GM12878 (cell line): ENCODE data around the gene TRIM8. TPM values are rescaled to one million over a fixed set of nuclear protein-coding genes. Genes with fewer than 3 reads are reported as not detected.
"Not testable (repeated sequence)": the region's sequence is repeated elsewhere in the genome, so short reads cannot be mapped to it uniquely, and the experiment has no call there.

Experiments
- ATAC-seq: fragments of 200-7000 bp; cut with Tn5 transposase; 3 replicates; pipeline ENCODE4 v1.9.1; 2020; ENCODE audit warnings: mild to moderate bottlenecking, moderate library complexity
- BruUV-seq: library from RNA; stranded (reverse); fragments of 400-500 nt; replicated peaks from 2 replicates; lab custom pipeline; 2021; lab: Mats Ljungman, UMichigan
- CTCF ChIA-PET: fragments of 300-600 bp; sonication (Branson Sonifier 250); formaldehyde crosslinking; extraction: SDS; loops from one replicate; lab custom pipeline; 2021; ENCODE audit warnings: inconsistent platforms; lab: Yijun Ruan, JAX
- POLR2A ChIA-PET: fragments of 350-600 bp; formaldehyde crosslinking; extraction: SDS; loops from one replicate; lab custom pipeline; 2021; ENCODE audit warnings: inconsistent platforms; lab: Charles Lee
- RAD21 ChIA-PET: fragments of 300-600 bp; sonication (Branson Sonifier 250); formaldehyde crosslinking; loops from one replicate; lab custom pipeline; 2023; ENCODE audit warnings: antibody characterized with exemption; ENCODE audit not compliant: unreplicated experiment; lab: Charles Lee
- SMC1A ChIA-PET: fragments of 300-600 bp; sonication (Branson Sonifier 250); formaldehyde crosslinking; loops from one replicate; lab custom pipeline; 2023; ENCODE audit not compliant: unreplicated experiment, uncharacterized antibody; lab: Charles Lee
- DNase-seq: peaks from one replicate; pipeline ENCODE4 v3.0.0-alpha.2; 2011; ENCODE audit warnings: low read depth, low spot score
- FAIRE-seq: peaks from 3 replicates; lab custom pipeline; 2011; peaks lifted over from hg19 to GRCh38; lab: Jason Lieb, UNC
- H2AFZ ChIP-seq: 2 replicates; pipeline ENCODE4 v1.6.0; 2011; ENCODE audit warnings: low read depth, low read length, control low read depth; ENCODE audit not compliant: control insufficient read depth
- H3K27ac ChIP-seq: 2 replicates; pipeline ENCODE4 v1.5.1; 2011; ENCODE audit warnings: control low read depth; ENCODE audit not compliant: control insufficient read depth, insufficient read depth
- H3K27me3 ChIP-seq, 2 experiments: replicated peaks in 1 of 2; 2 replicates each; pipeline versions ENCODE4 v1.6.0 to v1.6.1; 2011; ENCODE audit warnings: low read length in 1 of 2; ENCODE audit not compliant: control insufficient read depth in 2 of 2, insufficient read depth in 2 of 2
- H3K36me3 ChIP-seq, 2 experiments: 2 replicates each; pipeline ENCODE4 v1.5.1; 2011; ENCODE audit warnings: low read length in 1 of 2; ENCODE audit not compliant: control insufficient read depth in 2 of 2, insufficient read depth in 2 of 2
- H3K4me1 ChIP-seq: 2 replicates; pipeline ENCODE4 v1.6.1; 2011; ENCODE audit warnings: mild to moderate bottlenecking, low read length, moderate library complexity, mixed read lengths; ENCODE audit not compliant: control insufficient read depth, insufficient read depth
- H3K4me2 ChIP-seq: 2 replicates; pipeline ENCODE4 v1.6.0; 2011; ENCODE audit warnings: control low read depth; ENCODE audit not compliant: control insufficient read depth, insufficient read depth
- H3K4me3 ChIP-seq: fragments of 200-600 bp; sonication (generic); 2 replicates; pipeline ENCODE4 v1.5.1; 2016
- H3K79me2 ChIP-seq: 2 replicates; pipeline ENCODE4 v1.6.0; 2011; ENCODE audit warnings: low read length; ENCODE audit not compliant: control insufficient read depth, insufficient read depth
- H3K9ac ChIP-seq: 2 replicates; pipeline ENCODE4 v1.8.0; 2011; ENCODE audit warnings: low read length, control low read depth, mixed read lengths; ENCODE audit not compliant: control insufficient read depth, insufficient read depth
- H3K9me3 ChIP-seq: replicated peaks from 3 replicates; pipeline ENCODE4 v1.5.1; 2011; ENCODE audit warnings: mild to moderate bottlenecking, low read length; ENCODE audit not compliant: control insufficient read depth, insufficient read depth
- H4K20me1 ChIP-seq: 2 replicates; pipeline ENCODE4 v1.6.0; 2011; ENCODE audit not compliant: control insufficient read depth, insufficient read depth
- CHD1 ChIP-seq: IDR thresholded peaks from 2 replicates; pipeline ENCODE4 v1.6.1; 2012; ENCODE audit warnings: low read depth, low read length, improper control_type of control experiment
- CHD2 ChIP-seq: IDR thresholded peaks from 2 replicates; pipeline ENCODE4 v1.6.1; 2011; ENCODE audit warnings: low read depth, low read length, improper control_type of control experiment, borderline replicate concordance
- HDGF ChIP-seq: fragments of 450-650 bp; IDR thresholded peaks from 2 replicates; pipeline ENCODE4 v1.6.1; 2016; ENCODE audit warnings: antibody characterized with exemption
- MAX ChIP-seq: IDR thresholded peaks from 2 replicates; pipeline ENCODE4 v1.6.1; 2012; ENCODE audit warnings: low read depth, low read length, improper control_type of control experiment
- POU2F2 ChIP-seq: IDR thresholded peaks from 3 replicates; pipeline ENCODE4 v1.6.1; 2011; ENCODE audit warnings: low read depth, mild to moderate bottlenecking, low read length, borderline replicate concordance
- RAD51 ChIP-seq: fragments of 450-650 bp; IDR thresholded peaks from 2 replicates; pipeline ENCODE4 v1.6.1; 2016; ENCODE audit warnings: moderate library complexity, mild to moderate bottlenecking, inconsistent platforms
- ZSCAN29 ChIP-seq: fragments of 450-650 bp; IDR thresholded peaks from 2 replicates; pipeline ENCODE4 v1.6.1; 2017; ENCODE audit warnings: mild to moderate bottlenecking, moderate library complexity
- WGBS: methylation state at CpG from one replicate; pipeline ENCODE4 v1.1.6; 2016; ENCODE audit warnings: low lambda C conversion rate; ENCODE audit not compliant: insufficient replicate concordance, insufficient coverage; ENCODE audit errors: missing lambda C conversion rate; 5-methylcytosine and 5-hydroxymethylcytosine counted together
- in situ Hi-C: fragments of 300-500 bp; cut with MboI; formaldehyde crosslinking; loops from 9 replicates; pipeline ENCODE4 v1.14.3; 2018; ENCODE audit warnings: mixed read lengths
- intact Hi-C: fragments of 100-400 bp; cut with micrococcal nuclease; formaldehyde crosslinking; loops from one replicate; pipeline ENCODE4 v1.14.2; 2022; ENCODE audit not compliant: unreplicated experiment
- polyA plus RNA-seq, 11 experiments: library from polyadenylated mRNA; depleted of rRNA in 4 of 11; unstranded in 6 of 11; stranded (reverse) in 5 of 11; fragments of >200 nt; fragmentation: Nextera tagmentation in 4 of 11; fragmentation: Illumina TruSeq in 1 of 11; extraction: Ambion mirVana in 4 of 11; extraction: Trizol in 1 of 11; gene quantifications; 1 replicate in 1 of 11; 2 replicates in 10 of 11; pipeline versions ENCODE4 v1.2.1 to v1.2.3, GENCODE V29; 2011 to 2016; ENCODE audit warnings: inconsistent platforms in 2 of 11, missing spikeins in 2 of 11, low read depth in 1 of 11
- total RNA-seq, 4 experiments: library from RNA; depleted of rRNA in 3 of 4; stranded (reverse); fragments of >200 nt in 3 of 4; fragmentation: Illumina TruSeq in 1 of 4; extraction: Trizol in 1 of 4; gene quantifications; 2 replicates each; pipeline versions ENCODE4 v1.2.1 to v1.2.3, GENCODE V29; 2013 to 2021

The TRIM8 gene
- total and polyA plus RNA-seq, 10 of the 15 experiments (the other 5 are each of a cell fraction or from before 2014, with no cell fraction given): 7.9 to 53.2 (median 24.6) TPM

- no TSS peak for BruUV-seq
- in situ Hi-C loops: no loop called here
- Histone ChIP-seq H3K4me1 (peaks cover 22% of the 10 kb centered on the region), H3K27ac (peak overlapping the region; percentile 83), H3K4me3 (no peak overlapping the region; the same call in 1 of the 2 replicates), H3K27me3 (no peaks in the 10 kb centered on the region), H2AFZ (peak overlapping the region; percentile 65), H3K9ac (peak overlapping the region; percentile 50), H3K4me2 (peak overlapping the region; percentile 92), H3K9me3 (no peaks in the 10 kb centered on the region), H3K36me3 (peaks cover 2 to 10% of the 10 kb centered on the region in 2 experiments; a peak in 3 of 4 replicates), H3K79me2 (no peaks in the 10 kb centered on the region), H4K20me1 (no peaks in the 10 kb centered on the region)
- ChIA-PET SMC1A (interaction anchor here (0.5 to 4.6 kb wide), 11 partner anchors 8 to 345 kb away, joined by 3 to 45 read pairs (median 5); partner anchors contain the start of gene TRIM8), POLR2A (interaction anchor here (0.6 to 5.4 kb wide), 10 partner anchors 8 to 85 kb away, joined by 3 to 73 read pairs (median 7); partner anchors contain the start of genes ARL3, SFXN2 and TRIM8), CTCF (interaction anchor here (1.3 to 9.4 kb wide), 7 partner anchors 8 to 492 kb away, joined by 3 to 82 read pairs (median 8); partner anchors contain the start of gene TRIM8), RAD21 (interaction anchor here (0.7 to 4.8 kb wide), 7 partner anchors 11 to 57 kb away, joined by 5 to 65 read pairs (median 29); partner anchors contain the start of genes ARL3, SFXN2 and TRIM8)
- DNase-seq (no peak), ATAC-seq (peak; percentile 45), FAIRE-seq (no peak)
- intact Hi-C loops: no loop called here
- TF ChIP-seq CHD1: no peak
- 0 out of 2 replicates have a peak, but pooled peaks have one; percentile 2 for TF ChIP-seq MAX
- 13% methylated on average over 5 of the region's 6 CpGs for WGBS
Observed at GRCh38 chr10:102661658-102662028, 17.4 kb downstream of the TRIM8 start.

- BruUV-seq: no TSS peak
- WGBS: 84% methylated on average over 9 of the region's 9 CpGs
- no peak for TF ChIP-seq ZSCAN29
- TF ChIP-seq RAD51: no peak
- TF ChIP-seq HDGF: no peak
- TF ChIP-seq CHD2: no peak
- no peak for TF ChIP-seq POU2F2
- Histone ChIP-seq H3K9me3 (no peaks in the 10 kb centered on the region), H3K9ac (no peak overlapping the region), H2AFZ (no peak overlapping the region), H3K4me3 (no peak overlapping the region), H3K27me3 (no peaks in the 10 kb centered on the region), H3K36me3 (no peaks in the 10 kb centered on the region), H4K20me1 (no peaks in the 10 kb centered on the region), H3K4me1 (peaks cover 10% of the 10 kb centered on the region), H3K79me2 (no peaks in the 10 kb centered on the region), H3K27ac (no peak overlapping the region), H3K4me2 (no peak overlapping the region)
- FAIRE-seq: no peak
- ChIA-PET CTCF (interaction anchor here (0.6 to 9.4 kb wide), 4 partner anchors 10 to 70 kb away, joined by 3 to 82 read pairs (median 4); no protein-coding TSS in a partner anchor), RAD21 (interaction anchor here (1.1 to 1.4 kb wide), 2 partner anchors 10 to 13 kb away, joined by 5 read pairs; no protein-coding TSS in a partner anchor), POLR2A (interaction anchor here (0.5 to 1.9 kb wide), 4 partner anchors 9 to 674 kb away, joined by 4 to 7 read pairs (median 5); partner anchors contain the start of gene TRIM8), SMC1A (interaction anchor here (0.7 to 1.9 kb wide), 5 partner anchors 10 to 162 kb away, joined by 3 to 5 read pairs (median 3); partner anchors contain the start of genes SUFU and TRIM8)
- no peak for DNase-seq
- intact Hi-C loops: no loop called here
- in situ Hi-C loops: no loop called here
- no peak for ATAC-seq
Observed at GRCh38 chr10:102665904-102666509, 21.7 kb downstream of the TRIM8 start.

GRCh38 chr10:102667411-102667810 is 23.1 kb downstream of the TRIM8 start:
- H3K4me2 ChIP-seq, H3K4me3 ChIP-seq, H3K27ac ChIP-seq, BruUV-seq, ATAC-seq, H3K79me2 ChIP-seq, in situ Hi-C loops, H3K9ac ChIP-seq, H2AFZ ChIP-seq, FAIRE-seq, H3K4me1 ChIP-seq, H3K27me3 ChIP-seq, DNase-seq, H3K36me3 ChIP-seq, H3K9me3 ChIP-seq, H4K20me1 ChIP-seq, intact Hi-C loops: not testable (repeated sequence)
- POLR2A ChIA-PET: interaction anchor here (0.6 to 1.9 kb wide), 5 partner anchors 7 to 443 kb away, joined by 3 to 7 read pairs (median 3); no protein-coding TSS in a partner anchor
- RAD21 ChIA-PET: interaction anchor here (1.4 kb wide), 1 partner anchor 11 kb away, joined by 5 read pairs; no protein-coding TSS in a partner anchor
- WGBS: 83% methylated on average over 1 of the region's 4 CpGs
- SMC1A ChIA-PET: interaction anchor here (1.6 to 1.9 kb wide), 2 partner anchors 9 to 46 kb away, joined by 5 to 6 read pairs; partner anchors contain the start of gene ARL3
- CTCF ChIA-PET: interaction anchor here (0.6 kb wide), 1 partner anchor 58 kb away, joined by 3 read pairs; no protein-coding TSS in a partner anchor
